Hepatic stellate cell (primary cell): ENCODE data around the gene KLK13.

Experiments
- DNase-seq: peaks from one replicate; pipeline ENCODE4 v3.0.0; 2011; ENCODE audit warnings: low spot score

KLK13 gene

GRCh38 chr19:51019544-51019925 lies 45.4 kb downstream of the KLK13 start, which contains the start of gene KLK10:
KLK10 (minus strand) TSS chr19:51019709; CDS start chr19:51019130, 579 bp downstream.
- DNase-seq, result no peak

GRCh38 chr19:51018745-51019543 lies 45.9 kb downstream of the KLK13 start:
- DNase-seq, result no peak

- peak; percentile 36 for DNase-seq
Observed at GRCh38 chr19:51016798-51017683, 47.9 kb downstream of the KLK13 start.

GRCh38 chr19:51015691-51016267 lies 49.1 kb downstream of the KLK13 start:
- no peak for DNase-seq

- DNase-seq, result no peak
Observed at GRCh38 chr19:51014242-51014641, 50.6 kb downstream of the KLK13 start.

GRCh38 chr19:51012661-51013190 lies 52.2 kb downstream of the KLK13 start:
- no peak for DNase-seq

GRCh38 chr19:51010066-51010795 lies 54.7 kb downstream of the KLK13 start:
- DNase-seq, result no peak

GRCh38 chr19:51009061-51009891 lies 55.6 kb downstream of the KLK13 start:
- DNase-seq, result no peak

- DNase-seq, result no peak
Observed at GRCh38 chr19:51007488-51007887, 57.4 kb downstream of the KLK13 start.

GRCh38 chr19:51006406-51006805 lies 58.5 kb downstream of the KLK13 start:
- DNase-seq, result no peak
